Large intestine (tissue), 3 donors: ENCODE results near the gene VWA3B. TPM values are rescaled to one million over a fixed set of nuclear protein-coding genes. Genes with fewer than 3 reads are reported as not detected.
"Not testable (repeated sequence)": the region's sequence is repeated elsewhere in the genome, so short reads cannot be mapped to it uniquely, and the experiment has no call there.

Experiments
- DNase-seq, 2 donors: peaks; one replicate each; pipeline versions ENCODE4 v3.0.0 to v3.0.0-alpha.2; 2013
- H3K27ac ChIP-seq: one replicate; pipeline ENCODE4 v1.5.1; 2013; ENCODE audit warnings: low read length
- H3K27me3 ChIP-seq: 2 replicates; pipeline ENCODE4 v1.6.1; 2013; ENCODE audit warnings: low read length; ENCODE audit not compliant: control insufficient read depth, insufficient read depth
- H3K36me3 ChIP-seq: 2 replicates; pipeline ENCODE4 v1.6.1; 2013; ENCODE audit warnings: low read length; ENCODE audit not compliant: control insufficient read depth, insufficient read depth
- H3K4me1 ChIP-seq: one replicate; pipeline ENCODE4 v1.6.1; 2013; ENCODE audit warnings: low read length; ENCODE audit not compliant: control insufficient read depth, insufficient read depth
- H3K4me3 ChIP-seq: one replicate; pipeline ENCODE4 v1.5.1; 2013; ENCODE audit warnings: low read length
- H3K9me3 ChIP-seq: one replicate; pipeline ENCODE4 v1.6.1; 2013; ENCODE audit warnings: mild to moderate bottlenecking, low read depth, low read length, moderate library complexity; ENCODE audit not compliant: control insufficient read depth
- WGBS: methylation state at CpG from one replicate; pipeline ENCODE4 v1.1.5; 2013; ENCODE audit warnings: low lambda C conversion rate; ENCODE audit not compliant: insufficient coverage; 5-methylcytosine and 5-hydroxymethylcytosine counted together
- polyA plus RNA-seq: library from polyadenylated mRNA; unstranded; fragments of 120-200 nt; gene quantifications from one replicate; pipeline ENCODE4 v1.2.1, GENCODE V29; 2013

The VWA3B gene
- polyA plus RNA-seq, 1 donor = 0.09 TPM

DNA sequence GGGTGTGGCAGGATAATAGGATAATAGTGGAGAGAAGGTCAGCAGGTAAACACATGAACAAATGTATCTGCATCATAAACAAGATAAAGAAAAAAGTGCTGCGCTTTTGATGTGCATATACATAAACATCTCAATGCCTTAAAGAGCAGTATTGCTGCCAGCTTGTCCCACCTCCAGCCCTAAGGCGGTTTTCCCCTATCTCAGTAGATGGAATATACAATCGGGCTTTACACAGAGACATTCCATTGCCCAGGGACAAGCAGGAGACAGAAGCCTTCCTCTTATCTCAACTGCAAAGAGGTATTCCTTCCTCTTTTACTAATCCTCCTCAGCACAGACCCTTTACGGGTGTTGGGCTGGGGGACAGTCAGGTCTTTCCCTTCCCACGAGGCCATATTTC lies 43.1 kb downstream of the VWA3B start:
- not testable (repeated sequence) for H3K4me3 ChIP-seq, DNase-seq, H3K27me3 ChIP-seq, H3K36me3 ChIP-seq, H3K4me1 ChIP-seq, H3K27ac ChIP-seq, H3K9me3 ChIP-seq
- WGBS = no CpG with 5 or more reads among the region's 5 CpGs

- Histone ChIP-seq H3K9me3 (peaks cover 3% of the 10 kb centered on the region), H3K4me3 (no peak overlapping the region), H3K4me1 (no peaks in the 10 kb centered on the region), H3K36me3 (no peaks in the 10 kb centered on the region), H3K27me3 (no peaks in the 10 kb centered on the region), H3K27ac (no peak overlapping the region)
- no CpG with 5 or more reads among the region's 12 CpGs for WGBS
- DNase-seq = no peak
These were observed 47.4 kb downstream of the VWA3B start for GRCh38 chr2:98134172-98135005.

GRCh38 chr2:98137196-98137595 lies 50.2 kb downstream of the VWA3B start:
- H3K27me3 ChIP-seq = no peaks in the 10 kb centered on the region
- peaks cover 3% of the 10 kb centered on the region for H3K9me3 ChIP-seq
- H3K4me3 ChIP-seq = no peak overlapping the region
- H3K27ac ChIP-seq = no peak overlapping the region
- no peaks in the 10 kb centered on the region for H3K4me1 ChIP-seq
- H3K36me3 ChIP-seq = no peaks in the 10 kb centered on the region
- DNase-seq = no peak

DNA sequence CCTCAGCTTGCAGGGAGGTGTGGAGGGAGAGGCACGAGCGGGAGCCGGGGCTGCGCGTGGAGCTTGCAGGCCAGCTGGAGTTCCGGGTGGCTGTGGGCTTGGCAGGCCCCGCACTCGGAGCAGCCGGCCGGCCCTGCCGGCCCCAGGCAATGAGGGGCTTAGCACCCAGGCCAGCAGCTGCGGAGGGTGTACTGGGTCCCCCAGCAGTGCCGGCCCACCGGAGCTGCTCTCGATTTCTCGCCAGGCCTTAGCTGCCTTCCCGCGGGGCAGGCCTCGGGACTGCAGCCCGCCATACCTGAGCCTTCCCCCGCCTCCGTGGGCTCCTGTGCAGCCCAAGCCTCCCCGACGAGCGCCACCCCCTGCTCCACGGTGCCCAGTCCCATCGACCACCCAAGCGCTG lies 52.0 kb downstream of the VWA3B start:
- not testable (repeated sequence) for H3K36me3 ChIP-seq, H3K4me1 ChIP-seq, H3K27ac ChIP-seq, H3K9me3 ChIP-seq, H3K4me3 ChIP-seq, DNase-seq, H3K27me3 ChIP-seq
- no CpG with 5 or more reads among the region's 28 CpGs for WGBS

- Histone ChIP-seq H3K27ac (no peak overlapping the region), H3K9me3 (peaks cover 3% of the 10 kb centered on the region), H3K27me3 (no peaks in the 10 kb centered on the region), H3K4me3 (no peak overlapping the region), H3K4me1 (no peaks in the 10 kb centered on the region), H3K36me3 (no peaks in the 10 kb centered on the region)
- peak in 1 of 2 donors; percentile 23 for DNase-seq
- WGBS = no CpG with 5 or more reads among the region's 5 CpGs
These were observed 53.2 kb downstream of the VWA3B start for GRCh38 chr2:98140210-98140609.

GRCh38 chr2:98142106-98142791 lies 55.3 kb downstream of the VWA3B start:
- Histone ChIP-seq H3K36me3 (no peaks in the 10 kb centered on the region), H3K27ac (no peak overlapping the region), H3K4me3 (no peak overlapping the region), H3K4me1 (no peaks in the 10 kb centered on the region), H3K27me3 (no peaks in the 10 kb centered on the region), H3K9me3 (peaks cover 3% of the 10 kb centered on the region)
- no CpG with 5 or more reads among the region's 6 CpGs for WGBS
- no peak for DNase-seq

DNA sequence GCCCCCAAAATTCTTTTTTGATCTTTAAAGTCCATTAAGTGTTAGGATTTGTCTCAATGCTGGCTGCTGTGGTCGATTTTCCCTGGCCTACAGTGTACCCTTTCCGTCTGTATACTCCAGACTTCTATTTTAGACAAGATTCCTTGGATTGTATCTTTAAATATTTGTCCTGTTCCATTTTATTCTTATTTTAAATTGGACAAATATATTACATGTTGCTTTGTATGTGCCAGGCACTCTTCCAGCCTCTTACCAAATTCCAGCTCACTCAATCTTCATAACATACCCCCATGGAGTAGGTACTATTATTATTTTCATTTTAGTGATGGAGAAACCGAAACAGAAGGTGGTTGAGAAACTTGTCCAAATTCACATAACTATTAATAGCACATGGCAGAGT lies 58.1 kb downstream of the VWA3B start:
- no peaks in the 10 kb centered on the region for H3K36me3 ChIP-seq
- no peak overlapping the region for H3K27ac ChIP-seq
- H3K9me3 ChIP-seq = no peaks in the 10 kb centered on the region
- H3K4me3 ChIP-seq = no peak overlapping the region
- no peaks in the 10 kb centered on the region for H3K27me3 ChIP-seq
- 92% methylated on average over 2 of the region's 3 CpGs for WGBS
- no peak for DNase-seq
- H3K4me1 ChIP-seq = no peaks in the 10 kb centered on the region

GRCh38 chr2:98147900-98148299 lies 60.9 kb downstream of the VWA3B start:
- H3K4me1 ChIP-seq, DNase-seq, H3K36me3 ChIP-seq, H3K4me3 ChIP-seq, H3K27me3 ChIP-seq, H3K9me3 ChIP-seq, H3K27ac ChIP-seq: not testable (repeated sequence)
- no CpG with 5 or more reads among the region's 1 CpG for WGBS

GRCh38 chr2:98148595-98149332 lies 61.8 kb downstream of the VWA3B start:
- Histone ChIP-seq H3K4me3 (no peak overlapping the region), H3K4me1 (no peaks in the 10 kb centered on the region), H3K36me3 (no peaks in the 10 kb centered on the region), H3K27ac (no peak overlapping the region), H3K27me3 (no peaks in the 10 kb centered on the region), H3K9me3 (no peaks in the 10 kb centered on the region)
- DNase-seq = no peak
- WGBS = 100% methylated on average over 1 of the region's 3 CpGs

- no peak overlapping the region for H3K4me3 ChIP-seq
- peak in 1 of 2 donors; percentile 20 for DNase-seq
- no peaks in the 10 kb centered on the region for H3K4me1 ChIP-seq
- WGBS = no CpG with 5 or more reads among the region's 4 CpGs
- no peaks in the 10 kb centered on the region for H3K9me3 ChIP-seq
- no peaks in the 10 kb centered on the region for H3K36me3 ChIP-seq
- H3K27me3 ChIP-seq = no peaks in the 10 kb centered on the region
- H3K27ac ChIP-seq = no peak overlapping the region
These were observed 62.3 kb downstream of the VWA3B start for GRCh38 chr2:98149333-98149697.
